Inflammatory macrophage (primary cell): ENCODE results near the gene NTN4.
"Not testable (repeated sequence)": the region's sequence is repeated elsewhere in the genome, so short reads cannot be mapped to it uniquely, and the experiment has no call there.

Experiments used
- DNase-seq, 2 donors: peaks; one replicate each; pipeline ENCODE4 v3.0.0-alpha.2; 2020 to 2022

NTN4 gene

GRCh38 chr12:95796225-95796981 lies 5.8 kb upstream of the NTN4 start:
- DNase-seq = no peak

- DNase-seq = peak in 1 of 2 donors; percentile 14
Observed at GRCh38 chr12:95790917-95791849, 619 bp upstream of the NTN4 start.

GRCh38 chr12:95789126-95790032 lies 1.2 kb downstream of the NTN4 start:
- no peak for DNase-seq

- no peak for DNase-seq
Observed at GRCh38 chr12:95788637-95789036, 1.9 kb downstream of the NTN4 start.

GRCh38 chr12:95787274-95787818 lies 3.2 kb downstream of the NTN4 start:
- no peak for DNase-seq

- no peak for DNase-seq
Observed at GRCh38 chr12:95784915-95785314, 5.6 kb downstream of the NTN4 start.

GRCh38 chr12:95784286-95784685 lies 6.3 kb downstream of the NTN4 start:
- DNase-seq = no peak

- not testable (repeated sequence) for DNase-seq
Observed at GRCh38 chr12:95775466-95775865, 15.1 kb downstream of the NTN4 start.

- no peak for DNase-seq
Observed at GRCh38 chr12:95774311-95775045, 16.1 kb downstream of the NTN4 start.

GRCh38 chr12:95773320-95773719 lies 17.2 kb downstream of the NTN4 start:
- DNase-seq = no peak

- no peak for DNase-seq
Observed at GRCh38 chr12:95767703-95768102, 22.9 kb downstream of the NTN4 start.

- DNase-seq = no peak
Observed at GRCh38 chr12:95766356-95767019, 24.1 kb downstream of the NTN4 start.

GRCh38 chr12:95764848-95765247 lies 25.7 kb downstream of the NTN4 start:
- no peak for DNase-seq

GRCh38 chr12:95763809-95764253 lies 26.7 kb downstream of the NTN4 start:
- no peak for DNase-seq

GRCh38 chr12:95762123-95762785 lies 28.3 kb downstream of the NTN4 start:
- no peak for DNase-seq

- DNase-seq = no peak
Observed at GRCh38 chr12:95760371-95760770, 30.2 kb downstream of the NTN4 start.

GRCh38 chr12:95759718-95760117 lies 30.8 kb downstream of the NTN4 start:
- DNase-seq = no peak

GRCh38 chr12:95759039-95759438 lies 31.5 kb downstream of the NTN4 start:
- DNase-seq = no peak

- DNase-seq = no peak
Observed at GRCh38 chr12:95756362-95756761, 34.2 kb downstream of the NTN4 start.

- DNase-seq = no peak
Observed at GRCh38 chr12:95755261-95755865, 35.2 kb downstream of the NTN4 start.
